GM12872 (cell line): ENCODE results near the gene ELP4.

Experiments used
- CTCF ChIP-seq: IDR thresholded peaks from 3 replicates; pipeline ENCODE4 v1.5.1; 2011; ENCODE audit warnings: low read depth, mild to moderate bottlenecking, low read length, moderate library complexity; ENCODE audit not compliant: insufficient read depth

ELP4 gene

GRCh38 chr11:31555938-31556337, 46.4 kb downstream of the ELP4 start:
- no peak for TF ChIP-seq CTCF

GRCh38 chr11:31558001-31558400, 48.4 kb downstream of the ELP4 start:
- no peak for TF ChIP-seq CTCF

GRCh38 chr11:31560842-31561476, 51.4 kb downstream of the ELP4 start:
- no peak for TF ChIP-seq CTCF

- TF ChIP-seq CTCF = no peak
Observed at GRCh38 chr11:31582697-31583096, 73.1 kb downstream of the ELP4 start.

GRCh38 chr11:31598454-31598853, 88.9 kb downstream of the ELP4 start:
- TF ChIP-seq CTCF = no peak

- no peak for TF ChIP-seq CTCF
Observed at GRCh38 chr11:31601635-31602282, 92.2 kb downstream of the ELP4 start.

GRCh38 chr11:31606893-31607292, 97.3 kb downstream of the ELP4 start:
- no peak for TF ChIP-seq CTCF
